ENCODE results near the gene GKAP1.

DNA sequence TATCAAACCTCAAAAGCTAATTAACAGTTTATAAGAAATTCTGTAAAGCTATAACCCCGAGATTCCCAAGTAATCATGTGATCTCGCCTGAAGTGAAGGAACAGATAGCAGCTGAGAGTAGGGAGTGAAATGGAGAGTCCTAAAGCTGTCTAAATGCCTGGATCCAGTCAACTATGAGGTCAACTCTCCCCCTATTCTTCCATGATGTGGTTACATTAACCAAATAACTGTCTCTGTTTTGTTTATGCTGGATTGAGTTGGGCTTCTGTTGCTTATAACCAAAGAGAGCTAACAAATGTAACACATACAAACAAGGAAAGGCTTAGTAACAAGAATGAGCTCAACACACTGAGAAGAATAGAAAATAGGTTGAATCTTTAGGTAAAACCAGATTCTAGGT is 41.6 kb downstream of the GKAP1 start:
- TF ChIP-seq, protein P1, sequence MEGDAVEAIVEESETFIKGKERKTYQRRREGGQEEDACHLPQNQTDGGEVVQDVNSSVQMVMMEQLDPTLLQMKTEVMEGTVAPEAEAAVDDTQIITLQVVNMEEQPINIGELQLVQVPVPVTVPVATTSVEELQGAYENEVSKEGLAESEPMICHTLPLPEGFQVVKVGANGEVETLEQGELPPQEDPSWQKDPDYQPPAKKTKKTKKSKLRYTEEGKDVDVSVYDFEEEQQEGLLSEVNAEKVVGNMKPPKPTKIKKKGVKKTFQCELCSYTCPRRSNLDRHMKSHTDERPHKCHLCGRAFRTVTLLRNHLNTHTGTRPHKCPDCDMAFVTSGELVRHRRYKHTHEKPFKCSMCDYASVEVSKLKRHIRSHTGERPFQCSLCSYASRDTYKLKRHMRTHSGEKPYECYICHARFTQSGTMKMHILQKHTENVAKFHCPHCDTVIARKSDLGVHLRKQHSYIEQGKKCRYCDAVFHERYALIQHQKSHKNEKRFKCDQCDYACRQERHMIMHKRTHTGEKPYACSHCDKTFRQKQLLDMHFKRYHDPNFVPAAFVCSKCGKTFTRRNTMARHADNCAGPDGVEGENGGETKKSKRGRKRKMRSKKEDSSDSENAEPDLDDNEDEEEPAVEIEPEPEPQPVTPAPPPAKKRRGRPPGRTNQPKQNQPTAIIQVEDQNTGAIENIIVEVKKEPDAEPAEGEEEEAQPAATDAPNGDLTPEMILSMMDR (IDR thresholded peaks at IDR 0.05): no peak
- no peak for TF ChIP-seq POLR2A (IDR thresholded peaks at IDR 0.05)
